ENCODE measurements around the gene LYL1.

The LYL1 gene

DNA sequence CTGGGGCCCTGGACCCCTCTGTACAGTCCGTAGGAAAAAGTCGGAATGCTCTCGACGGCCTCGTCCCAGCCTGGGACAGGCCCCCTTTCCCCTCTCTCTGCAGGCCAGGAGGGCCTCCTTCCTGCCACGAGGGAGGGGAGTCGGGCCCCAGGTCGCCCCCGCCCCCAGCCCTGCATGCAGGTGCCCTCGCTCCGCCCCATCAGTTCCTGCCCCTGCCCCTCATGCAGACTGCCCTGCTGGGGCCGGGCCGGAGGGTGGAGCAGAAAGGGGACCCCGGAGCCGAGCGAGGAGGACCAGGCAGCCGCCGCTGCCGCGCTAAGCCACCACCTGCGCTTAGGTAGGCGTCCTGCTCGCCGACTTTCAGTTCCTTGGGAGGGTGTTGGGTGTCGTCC lies 7.3 kb downstream of the LYL1 start:
- DNase-seq (ENCODE audit: low read depth): no peak
- TF ChIP-seq, protein P1, sequence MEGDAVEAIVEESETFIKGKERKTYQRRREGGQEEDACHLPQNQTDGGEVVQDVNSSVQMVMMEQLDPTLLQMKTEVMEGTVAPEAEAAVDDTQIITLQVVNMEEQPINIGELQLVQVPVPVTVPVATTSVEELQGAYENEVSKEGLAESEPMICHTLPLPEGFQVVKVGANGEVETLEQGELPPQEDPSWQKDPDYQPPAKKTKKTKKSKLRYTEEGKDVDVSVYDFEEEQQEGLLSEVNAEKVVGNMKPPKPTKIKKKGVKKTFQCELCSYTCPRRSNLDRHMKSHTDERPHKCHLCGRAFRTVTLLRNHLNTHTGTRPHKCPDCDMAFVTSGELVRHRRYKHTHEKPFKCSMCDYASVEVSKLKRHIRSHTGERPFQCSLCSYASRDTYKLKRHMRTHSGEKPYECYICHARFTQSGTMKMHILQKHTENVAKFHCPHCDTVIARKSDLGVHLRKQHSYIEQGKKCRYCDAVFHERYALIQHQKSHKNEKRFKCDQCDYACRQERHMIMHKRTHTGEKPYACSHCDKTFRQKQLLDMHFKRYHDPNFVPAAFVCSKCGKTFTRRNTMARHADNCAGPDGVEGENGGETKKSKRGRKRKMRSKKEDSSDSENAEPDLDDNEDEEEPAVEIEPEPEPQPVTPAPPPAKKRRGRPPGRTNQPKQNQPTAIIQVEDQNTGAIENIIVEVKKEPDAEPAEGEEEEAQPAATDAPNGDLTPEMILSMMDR (conservative IDR thresholded peaks at IDR 0.05; ENCODE audit: control insufficient read depth, insufficient read depth, low read depth, low read length): no peak
- H3K4me3 ChIP-seq (ENCODE audit: control insufficient read depth, low read depth, low read length): no peak overlapping the region

DNA sequence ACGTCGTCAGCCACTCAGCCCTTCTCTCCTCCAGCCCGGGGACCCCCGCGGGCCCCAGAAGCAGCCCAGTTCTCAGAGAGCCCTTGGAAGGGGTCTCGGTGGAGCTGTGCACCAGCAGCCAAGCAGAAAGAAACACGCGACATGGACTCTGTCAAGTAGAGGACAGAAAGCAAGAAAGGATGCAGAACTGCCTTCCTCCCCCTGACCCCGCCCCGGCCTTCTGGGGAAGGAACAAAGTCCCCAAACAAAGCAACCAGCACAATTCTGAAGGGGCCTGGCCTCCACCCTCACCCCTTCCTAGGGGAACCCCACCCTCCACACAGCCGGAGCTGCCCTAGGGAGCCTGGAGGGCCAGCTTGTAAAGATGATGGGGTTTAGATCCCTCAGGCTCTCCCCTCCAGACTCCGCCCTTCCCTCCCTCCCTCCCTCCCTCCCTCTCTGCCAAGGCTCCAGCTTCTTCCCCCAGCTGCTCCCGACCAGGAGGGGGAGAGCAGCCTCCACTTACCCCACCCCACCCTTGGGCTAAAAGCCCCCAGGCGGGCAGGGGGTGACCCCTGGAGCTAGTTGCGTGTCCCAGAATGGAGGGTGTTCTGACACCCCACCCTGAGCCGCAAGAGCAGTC lies 7.8 kb downstream of the LYL1 start:
- no peak overlapping the region for H3K4me3 ChIP-seq (ENCODE audit: control insufficient read depth, low read depth, low read length)
- TF ChIP-seq, protein P1 (conservative IDR thresholded peaks at IDR 0.05; ENCODE audit: control insufficient read depth, insufficient read depth, low read depth, low read length): no peak
- DNase-seq (ENCODE audit: low read depth): no peak

DNA sequence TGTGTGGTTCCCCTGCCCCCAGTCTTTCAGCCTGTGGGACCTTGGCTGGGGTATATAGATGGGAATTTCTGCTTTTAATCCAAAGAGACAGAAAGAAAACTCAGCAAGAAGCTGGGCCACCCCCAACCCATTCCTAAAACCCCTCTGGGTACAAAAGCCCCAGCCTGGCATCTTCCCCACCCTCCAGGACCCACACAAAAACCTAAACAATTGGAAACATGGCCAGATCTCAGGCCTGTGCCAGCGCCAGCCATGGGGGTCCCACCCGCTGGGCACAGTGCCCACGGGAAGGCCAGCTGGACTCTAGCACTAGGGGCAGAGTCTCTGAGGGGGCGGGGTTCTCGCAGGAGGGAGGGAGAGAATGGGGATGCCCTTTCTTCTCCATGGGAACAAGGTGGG lies 8.6 kb downstream of the LYL1 start:
- no peak overlapping the region for H3K4me3 ChIP-seq (ENCODE audit: control insufficient read depth, low read depth, low read length)

DNA sequence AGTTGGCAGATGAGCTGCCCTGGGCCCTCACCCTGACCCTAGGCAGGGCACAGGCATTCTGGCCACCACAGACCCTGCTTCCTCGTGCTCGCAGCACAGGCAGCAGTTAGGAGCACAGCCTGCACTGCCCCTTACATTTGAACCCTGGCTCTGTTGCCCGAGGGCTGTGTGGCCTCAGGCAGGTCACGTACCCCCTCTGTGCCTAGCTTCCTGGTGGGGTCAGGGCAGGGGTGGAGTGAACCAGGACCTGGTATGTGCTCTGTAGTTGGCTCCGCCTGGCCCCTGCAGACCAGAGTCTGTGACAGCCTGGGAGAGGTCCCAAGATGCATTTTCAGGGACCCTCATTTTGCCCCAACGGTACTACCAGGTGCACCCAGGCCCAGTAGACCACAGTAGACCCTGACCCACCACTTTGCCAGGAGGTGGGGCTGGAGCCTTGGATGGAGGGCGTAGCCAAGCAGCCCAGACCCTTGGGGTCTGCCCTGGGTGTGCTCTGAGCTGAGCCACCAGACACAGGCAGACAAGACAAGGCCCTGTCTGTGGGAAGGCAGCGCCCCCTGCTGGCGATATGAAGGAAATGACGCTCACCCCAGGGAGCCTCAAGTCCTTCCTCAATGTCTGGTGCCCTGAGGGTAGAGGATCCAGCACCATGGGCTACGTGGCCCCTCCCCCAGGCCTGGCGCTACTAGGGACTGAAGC lies 9.1 kb downstream of the LYL1 start:
- TF ChIP-seq, protein P1 (conservative IDR thresholded peaks at IDR 0.05; ENCODE audit: control insufficient read depth, insufficient read depth, low read depth, low read length): peak; percentile 82
- H3K4me3 ChIP-seq (ENCODE audit: control insufficient read depth, low read depth, low read length): no peak overlapping the region
- DNase-seq (ENCODE audit: low read depth): peak; percentile 82

More for the DNA sequence above, 8.6 kb downstream of the LYL1 start:
- DNase-seq (ENCODE audit: low read depth): no peak
- TF ChIP-seq, protein P1 (conservative IDR thresholded peaks at IDR 0.05; ENCODE audit: control insufficient read depth, insufficient read depth, low read depth, low read length): no peak

DNA sequence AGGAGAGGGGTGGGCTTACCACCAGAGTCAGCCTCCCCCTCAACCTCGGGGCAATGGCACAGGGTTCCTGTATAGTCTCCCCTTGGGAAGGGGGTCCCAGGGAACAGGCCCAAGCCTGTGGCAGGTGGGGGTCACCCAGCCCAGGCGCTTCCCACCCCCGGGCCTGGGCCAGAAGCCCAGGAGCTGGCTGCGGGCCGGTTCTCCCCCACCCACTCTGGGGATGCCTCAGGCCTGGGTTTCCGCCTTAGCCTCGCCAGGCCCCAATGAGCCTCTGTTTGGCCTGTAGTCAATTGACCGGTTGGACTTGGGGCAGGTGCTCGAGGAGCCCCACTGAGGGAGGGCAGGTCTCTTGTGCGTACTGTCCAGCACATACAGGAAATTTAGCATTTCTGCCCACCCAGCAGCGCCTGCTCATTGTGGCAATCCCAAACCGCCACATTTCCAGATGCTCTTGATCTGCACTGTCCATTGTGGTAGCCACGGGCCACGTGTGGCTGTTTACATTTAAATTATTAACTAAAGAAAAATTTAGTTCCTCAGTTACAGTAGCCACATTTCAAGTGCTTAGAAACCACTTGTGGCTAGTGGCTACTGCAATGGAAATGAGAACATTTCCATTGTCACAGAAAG lies 9.9 kb downstream of the LYL1 start:
- TF ChIP-seq, protein P1 (conservative IDR thresholded peaks at IDR 0.05; ENCODE audit: control insufficient read depth, insufficient read depth, low read depth, low read length): no peak
- no peak overlapping the region for H3K4me3 ChIP-seq (ENCODE audit: control insufficient read depth, low read depth, low read length)
- peak; percentile 53 for DNase-seq (ENCODE audit: low read depth)

DNA sequence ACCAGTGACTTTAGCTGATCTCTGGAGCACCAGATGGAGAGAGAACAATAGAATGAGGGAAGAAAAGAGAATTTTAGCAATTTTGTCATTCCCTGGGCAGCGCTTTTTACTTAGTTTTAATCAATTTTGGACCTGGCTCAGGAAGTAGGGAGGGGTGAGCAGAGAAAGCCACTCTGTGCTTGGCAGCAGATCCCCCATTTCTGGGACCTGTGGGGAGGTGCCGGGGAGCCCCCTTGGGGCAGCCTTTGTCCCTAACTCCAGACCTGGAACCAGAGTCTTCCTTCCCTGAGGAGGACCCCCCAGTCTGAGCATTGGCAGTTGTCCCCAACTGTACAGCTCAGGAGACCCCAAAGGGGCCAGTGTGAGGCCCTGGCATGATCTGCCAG lies 10.5 kb downstream of the LYL1 start:
- no peak overlapping the region for H3K4me3 ChIP-seq (ENCODE audit: control insufficient read depth, low read depth, low read length)
- DNase-seq (ENCODE audit: low read depth): no peak
- TF ChIP-seq, protein P1 (conservative IDR thresholded peaks at IDR 0.05; ENCODE audit: control insufficient read depth, insufficient read depth, low read depth, low read length): no peak
